K562 (cell line): ENCODE results near the gene RPL18A. TPM values are rescaled to one million over a fixed set of nuclear protein-coding genes. Genes with fewer than 3 reads are reported as not detected.
A peak's percentile ranks its signal among the peaks of the same experiment; 100 is the strongest.

ENCODE experiments used
- BRCA1 ChIP-seq, 2 experiments: fragments of 450-650 bp in 1 of 2; sonication (generic) in 1 of 2; formaldehyde crosslinking in 1 of 2; IDR thresholded peaks; 2 replicates each; pipeline versions ENCODE4 v1.5.0 to v1.6.1; 2017 to 2020; ENCODE audit warnings: mild to moderate bottlenecking in 1 of 2, missing genetic modification reagents in 1 of 2
- EWSR1 ChIP-seq: fragments of 450-650 bp; IDR thresholded peaks from 2 replicates; pipeline ENCODE4 v1.6.1; 2018; ENCODE audit warnings: borderline replicate concordance, mild to moderate bottlenecking, low read depth, moderate library complexity; ENCODE audit not compliant: partially characterized antibody
- FOXO4 ChIP-seq: fragments of 450-650 bp; formaldehyde crosslinking; IDR thresholded peaks from 2 replicates; pipeline ENCODE4 v1.4.0; 2020; ENCODE audit warnings: mild to moderate bottlenecking, moderate library complexity
- HDAC1 ChIP-seq, 2 experiments: fragments of 450-650 bp; IDR thresholded peaks; 2 replicates each; pipeline ENCODE4 v1.6.1; 2016 to 2017; ENCODE audit warnings: inconsistent platforms in 1 of 2, mild to moderate bottlenecking in 1 of 2, moderate library complexity in 1 of 2
- HNRNPK ChIP-seq: fragments of 200-400 bp; formaldehyde crosslinking; IDR thresholded peaks from one replicate; pipeline ENCODE4 v1.6.1; 2018; ENCODE audit warnings: mild to moderate bottlenecking, low read depth, low read length; ENCODE audit not compliant: poor library complexity, severe bottlenecking
- HNRNPUL1 ChIP-seq: fragments of 200-400 bp; formaldehyde crosslinking; IDR thresholded peaks from 2 replicates; pipeline ENCODE4 v1.6.1; 2017; ENCODE audit warnings: low read length
- IRF2 ChIP-seq: sonication (generic); formaldehyde crosslinking; IDR thresholded peaks from 2 replicates; pipeline ENCODE4 v1.8.1; 2022; ENCODE audit warnings: mild to moderate bottlenecking, missing genetic modification reagents
- JUN ChIP-seq, 2 experiments: sonication (generic) in 1 of 2; formaldehyde crosslinking in 1 of 2; IDR thresholded peaks; 2 replicates each; pipeline versions ENCODE4 v1.6.1 to v1.8.0; 2012 to 2022; ENCODE audit warnings: borderline replicate concordance in 2 of 2, mild to moderate bottlenecking in 2 of 2, improper control_type of control experiment in 1 of 2, low read depth in 1 of 2, low read length in 1 of 2, missing genetic modification reagents in 1 of 2
- JUNB ChIP-seq: fragments of 450-650 bp; formaldehyde crosslinking; conservative IDR thresholded peaks from 2 replicates; pipeline ENCODE4 v1.4.0; 2020; ENCODE audit warnings: mild to moderate bottlenecking
- KAT8 ChIP-seq: fragments of 450-650 bp; IDR thresholded peaks from 2 replicates; pipeline ENCODE4 v1.6.1; 2016; ENCODE audit warnings: low read depth, mild to moderate bottlenecking
- KDM1A ChIP-seq, 2 experiments: fragments of 450-650 bp; IDR thresholded peaks; 2 replicates each; pipeline ENCODE4 v1.6.1; 2016; ENCODE audit warnings: mild to moderate bottlenecking in 2 of 2
- KDM4B ChIP-seq, 2 experiments: fragments of 450-650 bp in 1 of 2; sonication (generic) in 1 of 2; IDR thresholded peaks; 2 replicates each; pipeline ENCODE4 v1.6.1; 2016 to 2017; ENCODE audit warnings: borderline replicate concordance in 2 of 2, antibody characterized with exemption in 1 of 2, low read depth in 1 of 2, mild to moderate bottlenecking in 1 of 2
- MBD2 ChIP-seq: sonication (generic); IDR thresholded peaks from 2 replicates; pipeline ENCODE4 v1.6.1; 2016; ENCODE audit warnings: low read depth, borderline replicate concordance
- MTA2 ChIP-seq: fragments of 450-650 bp; IDR thresholded peaks from 2 replicates; pipeline ENCODE4 v1.6.1; 2016; ENCODE audit warnings: low read depth
- POLR2H ChIP-seq: IDR thresholded peaks from 2 replicates; pipeline ENCODE4 v1.6.1; 2016; ENCODE audit warnings: missing genetic modification characterization, low read depth, mild to moderate bottlenecking, control low read depth, missing compliant biosample characterization, moderate library complexity
- RAD51 ChIP-seq: fragments of 450-650 bp; IDR thresholded peaks from 2 replicates; pipeline ENCODE4 v1.7.1; 2016; ENCODE audit warnings: low read depth, mild to moderate bottlenecking, borderline replicate concordance
- SAFB ChIP-seq: fragments of 200-400 bp; formaldehyde crosslinking; IDR thresholded peaks from 2 replicates; pipeline ENCODE4 v1.6.1; 2017; ENCODE audit warnings: low read depth, low read length, borderline replicate concordance
- SMAD2 ChIP-seq: fragments of 150-350 bp; IDR thresholded peaks from 2 replicates; pipeline ENCODE4 v1.6.1; 2014; ENCODE audit warnings: low read depth, mild to moderate bottlenecking, low read length
- STAT5A ChIP-seq: IDR thresholded peaks from 2 replicates; pipeline ENCODE4 v1.6.1; 2012; ENCODE audit warnings: low read length, inconsistent platforms, borderline replicate concordance
- TOE1 ChIP-seq, 2 experiments: fragments of 450-650 bp in 1 of 2; sonication (generic) in 1 of 2; formaldehyde crosslinking in 1 of 2; IDR thresholded peaks; 2 replicates each; pipeline versions ENCODE4 v1.7.1 to v1.8.0; 2016 to 2022; ENCODE audit warnings: borderline replicate concordance in 2 of 2, mild to moderate bottlenecking in 2 of 2, antibody characterized with exemption in 1 of 2, inconsistent platforms in 1 of 2, low read depth in 1 of 2, missing genetic modification reagents in 1 of 2, moderate library complexity in 1 of 2
- ZNF124 ChIP-seq: sonication (generic); formaldehyde crosslinking; IDR thresholded peaks from 2 replicates; pipeline ENCODE4 v1.8.1; 2022; ENCODE audit warnings: missing genetic modification reagents
- ZNF764 ChIP-seq: fragments of 250-450 bp; sonication (Bioruptor Pico); IDR thresholded peaks from 2 replicates; pipeline ENCODE4 v1.4.0; 2020; ENCODE audit warnings: low read depth, mild to moderate bottlenecking, moderate library complexity
- polyA plus RNA-seq, 8 experiments: library from polyadenylated mRNA; depleted of rRNA in 4 of 8; stranded (reverse) in 5 of 8; unstranded in 3 of 8; fragments of >200 nt; fragmentation: Nextera tagmentation in 2 of 8; fragmentation: Illumina TruSeq in 1 of 8; extraction: Ambion mirVana in 2 of 8; extraction: Trizol in 1 of 8; gene quantifications; 2 replicates each; pipeline versions ENCODE4 v1.2.1 to v1.2.3, GENCODE V29; 2011 to 2014; ENCODE audit warnings: inconsistent platforms in 1 of 8, missing spikeins in 1 of 8
- total RNA-seq, 7 experiments: library from RNA; depleted of rRNA in 6 of 7; stranded (reverse); fragments of >200 nt in 6 of 7; fragmentation: Illumina TruSeq in 2 of 7; extraction: Trizol in 2 of 7; gene quantifications; 2 replicates each; pipeline versions ENCODE4 v1.2.1 to v1.2.3, GENCODE V29; 2011 to 2021; ENCODE audit warnings: low replicate concordance in 1 of 7
- TF ChIP-seq, protein P1 (sequence below), 2 experiments: fragments of 450-650 bp; IDR thresholded peaks; 2 replicates each; pipeline ENCODE4 v1.6.1; 2016

Gene RPL18A
- total and polyA plus RNA-seq, 9 of the 15 experiments (the other 6 are each of a cell fraction or from before 2014, with no cell fraction given), result 626 to 2,882 (median 1,895) TPM

GRCh38 chr19:17859533-17860330 is at the start of gene RPL18A (continued):
- no peak for TF ChIP-seq FOXO4
- peak in 1 of 2 experiments; percentile 58; a peak in 1 of 4 replicates for TF ChIP-seq KDM4B (IDR thresholded peaks at IDR 0.05; ENCODE audit: borderline replicate concordance in 2 of 2, low read depth in 1 of 2)
- TF ChIP-seq MTA2, result no peak
- no peak for TF ChIP-seq IRF2 (CRISPR knock-in tag)
- TF ChIP-seq STAT5A, result no peak
- no peak for TF ChIP-seq HNRNPUL1
- TF ChIP-seq, protein P1, sequence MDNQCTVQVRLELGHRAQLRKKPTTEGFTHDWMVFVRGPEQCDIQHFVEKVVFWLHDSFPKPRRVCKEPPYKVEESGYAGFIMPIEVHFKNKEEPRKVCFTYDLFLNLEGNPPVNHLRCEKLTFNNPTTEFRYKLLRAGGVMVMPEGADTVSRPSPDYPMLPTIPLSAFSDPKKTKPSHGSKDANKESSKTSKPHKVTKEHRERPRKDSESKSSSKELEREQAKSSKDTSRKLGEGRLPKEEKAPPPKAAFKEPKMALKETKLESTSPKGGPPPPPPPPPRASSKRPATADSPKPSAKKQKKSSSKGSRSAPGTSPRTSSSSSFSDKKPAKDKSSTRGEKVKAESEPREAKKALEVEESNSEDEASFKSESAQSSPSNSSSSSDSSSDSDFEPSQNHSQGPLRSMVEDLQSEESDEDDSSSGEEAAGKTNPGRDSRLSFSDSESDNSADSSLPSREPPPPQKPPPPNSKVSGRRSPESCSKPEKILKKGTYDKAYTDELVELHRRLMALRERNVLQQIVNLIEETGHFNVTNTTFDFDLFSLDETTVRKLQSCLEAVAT (IDR thresholded peaks at IDR 0.05), result peak in 1 of 2 experiments; percentile 53; a peak in 3 of 4 replicates
- no peak for TF ChIP-seq RAD51
- peak; percentile 40; the same call in 1 of the 2 replicates for TF ChIP-seq JUN (IDR thresholded peaks at IDR 0.05; ENCODE audit: borderline replicate concordance, low read depth, low read length)
- TF ChIP-seq JUN (CRISPR knock-in tag; IDR thresholded peaks at IDR 0.05; ENCODE audit: borderline replicate concordance), result no peak
- peak in 1 of 2 experiments; percentile 97; a peak in 2 of 4 replicates for TF ChIP-seq HDAC1 (IDR thresholded peaks at IDR 0.05)
- no peak for TF ChIP-seq JUNB (CRISPR knock-in tag)
- no peak for TF ChIP-seq SMAD2
- TF ChIP-seq TOE1 (IDR thresholded peaks at IDR 0.05; ENCODE audit: borderline replicate concordance), result no peak
- no peak for TF ChIP-seq TOE1 (CRISPR knock-in tag; IDR thresholded peaks at IDR 0.05; ENCODE audit: borderline replicate concordance, low read depth)
- peak; percentile 95 for TF ChIP-seq POLR2H (tag)
- no peak for TF ChIP-seq KAT8
- no peak for TF ChIP-seq BRCA1 (IDR thresholded peaks at IDR 0.05)
- TF ChIP-seq BRCA1 (CRISPR knock-in tag; IDR thresholded peaks at IDR 0.05), result no peak
- TF ChIP-seq EWSR1, result no peak
- TF ChIP-seq ZNF124 (CRISPR knock-in tag), result no peak
- TF ChIP-seq KDM1A (IDR thresholded peaks at IDR 0.05), result no peak
- peak; percentile 99 for TF ChIP-seq MBD2
- peak; percentile 67; the same call in 1 of the 2 replicates for TF ChIP-seq ZNF764 (CRISPR knock-in tag)
- no peak for TF ChIP-seq HNRNPK
- TF ChIP-seq SAFB, result peak; percentile 41; the same call in 1 of the 2 replicates
